Tibial nerve (tissue), 4 donors: ENCODE data around the gene TOM1L2.

Source experiments
- EP300 ChIP-seq, 2 donors: sonication (generic); formaldehyde crosslinking; IDR thresholded peaks; one replicate each; pipeline ENCODE4 v1.6.1; 2017; ENCODE audit warnings: antibody characterized with exemption in 2 of 2, mild to moderate bottlenecking in 1 of 2
- POLR2A ChIP-seq, 2 donors: fragments of 450-650 bp; IDR thresholded peaks; one replicate each; pipeline ENCODE4 v1.6.1; 2017; ENCODE audit warnings: antibody characterized with exemption in 2 of 2, mild to moderate bottlenecking in 2 of 2, moderate library complexity in 2 of 2
- TF ChIP-seq, protein P1 (sequence below), 5 experiments: fragments of 200-600 bp in 3 of 5; fragments of 450-650 bp in 2 of 5; sonication (generic) in 3 of 5; IDR thresholded peaks; one replicate each; pipeline ENCODE4 v1.5.1; 2016 to 2019; ENCODE audit warnings: antibody characterized with exemption in 5 of 5, mild to moderate bottlenecking in 3 of 5, moderate library complexity in 2 of 5

DNA sequence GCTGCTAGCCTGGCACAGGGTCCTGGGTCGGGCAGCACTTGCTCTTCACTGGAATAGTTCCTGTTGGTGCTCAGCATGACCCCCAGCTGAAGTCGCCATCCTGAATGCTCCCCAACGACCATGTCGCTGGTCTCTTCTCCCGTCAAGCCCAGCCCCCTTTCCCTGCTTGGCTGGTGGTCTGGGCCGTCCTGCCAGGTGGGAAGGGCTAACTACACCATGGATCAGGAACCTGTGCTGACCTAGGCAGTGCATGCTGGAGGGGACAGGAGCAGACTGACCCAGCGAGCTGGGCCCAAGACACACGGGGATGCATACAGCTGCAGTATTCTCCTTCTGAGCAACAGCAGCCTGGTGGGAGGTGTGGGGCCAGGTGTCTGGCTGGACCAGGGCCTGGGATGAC, 126.2 kb downstream of the TOM1L2 start:
- TF ChIP-seq POLR2A (IDR thresholded peaks at IDR 0.05) = no peak
- TF ChIP-seq, protein P1, sequence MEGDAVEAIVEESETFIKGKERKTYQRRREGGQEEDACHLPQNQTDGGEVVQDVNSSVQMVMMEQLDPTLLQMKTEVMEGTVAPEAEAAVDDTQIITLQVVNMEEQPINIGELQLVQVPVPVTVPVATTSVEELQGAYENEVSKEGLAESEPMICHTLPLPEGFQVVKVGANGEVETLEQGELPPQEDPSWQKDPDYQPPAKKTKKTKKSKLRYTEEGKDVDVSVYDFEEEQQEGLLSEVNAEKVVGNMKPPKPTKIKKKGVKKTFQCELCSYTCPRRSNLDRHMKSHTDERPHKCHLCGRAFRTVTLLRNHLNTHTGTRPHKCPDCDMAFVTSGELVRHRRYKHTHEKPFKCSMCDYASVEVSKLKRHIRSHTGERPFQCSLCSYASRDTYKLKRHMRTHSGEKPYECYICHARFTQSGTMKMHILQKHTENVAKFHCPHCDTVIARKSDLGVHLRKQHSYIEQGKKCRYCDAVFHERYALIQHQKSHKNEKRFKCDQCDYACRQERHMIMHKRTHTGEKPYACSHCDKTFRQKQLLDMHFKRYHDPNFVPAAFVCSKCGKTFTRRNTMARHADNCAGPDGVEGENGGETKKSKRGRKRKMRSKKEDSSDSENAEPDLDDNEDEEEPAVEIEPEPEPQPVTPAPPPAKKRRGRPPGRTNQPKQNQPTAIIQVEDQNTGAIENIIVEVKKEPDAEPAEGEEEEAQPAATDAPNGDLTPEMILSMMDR (IDR thresholded peaks at IDR 0.05) = no peak
- TF ChIP-seq EP300 (IDR thresholded peaks at IDR 0.05) = no peak
